KG1 (cell line): ENCODE results near the gene SND1.
"Not testable (repeated sequence)": the region's sequence is repeated elsewhere in the genome, so short reads cannot be mapped to it uniquely, and the experiment has no call there.

ENCODE experiments used
- DNase-seq: peaks from one replicate; lab custom pipeline; 2025; lab: John Stamatoyannopoulos, UW

The SND1 gene

DNA sequence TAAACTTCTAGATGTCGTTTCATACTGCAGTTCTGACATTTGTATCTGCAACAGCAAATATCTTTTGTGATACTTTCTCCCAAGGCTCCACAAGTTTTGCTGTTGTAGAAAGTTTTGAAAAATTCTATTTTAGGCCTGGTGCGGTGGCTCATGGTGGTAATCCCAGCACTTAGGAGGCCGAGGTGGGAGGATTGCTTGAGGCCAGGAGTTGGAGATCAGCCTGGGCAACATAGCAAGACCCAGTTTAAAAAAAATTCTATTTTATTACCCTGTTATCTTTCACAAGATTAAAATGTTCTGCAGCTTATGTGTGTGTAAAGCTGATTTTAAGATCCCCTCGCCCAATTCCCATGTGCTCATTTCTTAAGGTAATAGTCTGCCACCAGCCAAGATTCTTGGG is 1.4 kb downstream of the SND1 start:
- DNase-seq = no peak

DNA sequence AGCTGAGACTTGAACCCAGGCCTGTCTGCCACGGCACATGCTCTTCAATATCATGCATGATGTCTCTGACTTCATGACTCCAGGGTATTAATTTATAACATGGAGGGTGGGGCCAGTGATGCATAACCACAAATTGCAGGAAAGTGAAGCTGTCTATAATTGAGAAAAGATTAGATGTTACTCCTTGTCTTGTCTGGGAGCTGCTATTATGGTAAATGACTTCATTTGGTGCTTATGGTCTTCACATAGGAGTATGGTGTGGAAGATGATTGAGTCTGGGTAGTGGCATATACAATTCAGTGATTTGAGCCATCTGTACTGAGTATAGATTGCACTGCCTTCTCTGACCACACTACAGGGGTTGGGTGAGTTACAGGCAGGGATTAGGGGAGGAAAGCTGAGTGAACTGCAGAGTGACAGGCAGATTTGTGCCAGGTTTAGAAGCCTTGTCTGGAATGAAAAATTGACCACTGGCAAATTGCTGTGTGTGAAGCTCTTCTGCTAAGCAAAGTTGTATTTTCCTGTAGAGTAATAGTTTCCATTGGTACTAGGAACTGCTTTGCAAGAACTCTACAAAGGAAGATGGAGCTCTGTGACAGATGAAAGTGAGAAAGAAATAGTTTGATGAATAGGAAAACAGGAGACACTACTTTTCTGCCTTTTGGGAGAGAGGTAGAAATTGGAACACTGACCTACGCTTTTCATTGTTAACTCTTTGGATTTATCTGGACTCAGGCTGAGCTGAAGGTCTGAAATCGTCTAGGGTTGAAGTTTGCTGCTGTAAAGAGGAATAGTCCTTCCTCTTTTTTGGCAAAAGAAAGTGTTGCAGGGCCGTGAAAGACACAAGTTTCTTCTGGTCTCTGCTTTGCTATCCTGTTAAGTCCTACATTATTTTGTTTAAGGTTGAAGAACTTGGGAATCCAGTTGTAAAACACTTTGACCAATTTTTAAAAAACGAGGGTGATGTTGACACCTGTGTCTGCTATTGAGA is 2.7 kb downstream of the SND1 start:
- no peak for DNase-seq

DNA sequence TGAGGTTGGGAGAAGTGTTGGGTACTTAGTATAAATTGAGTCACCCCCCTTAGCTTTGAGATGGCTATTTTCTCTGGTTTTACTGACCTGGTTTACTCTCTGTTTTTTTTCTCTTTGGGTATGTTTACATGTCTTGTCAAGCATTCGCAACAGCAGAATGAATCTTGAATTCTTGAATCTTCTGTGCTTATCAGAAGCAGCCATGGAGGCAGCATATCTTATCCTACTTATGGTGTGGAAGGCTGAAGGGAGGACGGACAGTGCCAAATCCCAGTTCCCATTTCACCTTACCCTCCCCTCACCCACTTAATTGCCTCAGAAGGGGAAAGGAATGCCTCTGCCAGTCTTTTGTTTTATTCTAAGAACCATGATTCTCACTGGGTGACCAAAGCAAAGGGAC is 3.7 kb downstream of the SND1 start:
- no peak for DNase-seq

DNA sequence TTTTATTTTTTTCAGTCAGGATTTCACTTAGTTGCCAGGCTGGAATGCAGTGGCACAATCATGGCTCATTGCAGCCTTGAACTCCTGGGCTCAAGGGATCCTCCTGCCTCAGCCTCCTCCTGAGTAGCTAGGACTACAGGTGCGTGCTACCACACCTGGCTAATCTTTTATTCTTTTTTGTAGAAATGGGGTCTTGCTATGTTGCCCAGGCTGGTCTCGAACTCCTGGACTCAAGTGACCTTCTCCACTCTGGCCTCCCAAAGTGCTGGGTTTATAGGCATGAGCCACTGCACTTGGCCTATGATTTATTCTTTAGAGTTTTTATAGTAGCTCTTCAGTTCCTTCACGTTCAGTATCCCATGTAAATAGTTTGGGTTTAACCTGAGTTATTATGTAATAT is 5.5 kb downstream of the SND1 start:
- no peak for DNase-seq

DNA sequence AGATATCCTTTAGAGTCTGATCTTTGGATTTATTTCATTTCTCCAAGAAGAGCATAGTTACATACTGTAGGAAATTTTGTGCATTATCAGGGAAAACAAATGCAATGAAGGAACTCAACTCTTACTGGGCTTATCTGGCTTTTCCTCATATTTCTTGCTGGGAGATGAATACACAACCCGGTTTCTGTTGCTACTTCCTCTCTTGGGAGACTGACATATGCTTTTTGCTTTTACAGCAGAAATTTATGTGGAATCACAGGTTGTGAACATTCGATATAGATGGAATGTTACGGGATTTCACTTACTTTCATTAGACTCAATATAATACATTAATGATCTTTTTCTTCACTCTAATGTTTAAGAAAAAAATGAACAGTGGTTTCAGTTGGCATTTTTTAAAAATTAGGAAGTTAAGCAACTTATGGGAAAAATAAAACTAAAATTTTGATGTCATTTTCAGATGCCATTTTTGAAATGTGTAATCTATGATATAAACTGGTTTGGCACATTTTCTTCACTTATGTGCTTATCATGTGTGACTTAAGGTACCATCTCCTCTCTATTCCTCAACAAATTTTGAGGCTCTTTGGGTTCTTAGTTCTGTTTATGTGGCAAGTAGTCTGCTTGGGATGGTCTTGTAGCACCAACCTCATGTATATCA is 7.1 kb downstream of the SND1 start:
- DNase-seq = no peak

DNA sequence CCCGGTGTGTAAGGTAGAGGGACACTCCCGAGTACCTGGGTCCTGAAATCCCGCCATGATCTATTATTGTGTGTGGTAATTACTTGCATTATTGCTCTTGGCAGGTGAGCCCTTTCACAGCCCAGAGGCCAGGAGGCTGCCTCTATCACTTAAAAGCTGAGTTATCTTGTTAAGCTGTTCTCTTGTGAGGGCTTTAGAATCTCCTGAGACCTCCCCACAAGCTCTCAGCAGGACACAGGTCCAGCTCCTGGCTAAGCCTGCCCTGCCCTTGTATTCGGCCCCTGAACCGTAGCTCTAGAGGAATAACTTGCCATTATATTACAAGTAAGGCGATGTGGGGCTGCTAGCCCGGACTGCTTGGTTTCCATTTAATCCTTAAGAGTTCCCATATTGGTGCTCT is 13.9 kb downstream of the SND1 start:
- no peak for DNase-seq

DNA sequence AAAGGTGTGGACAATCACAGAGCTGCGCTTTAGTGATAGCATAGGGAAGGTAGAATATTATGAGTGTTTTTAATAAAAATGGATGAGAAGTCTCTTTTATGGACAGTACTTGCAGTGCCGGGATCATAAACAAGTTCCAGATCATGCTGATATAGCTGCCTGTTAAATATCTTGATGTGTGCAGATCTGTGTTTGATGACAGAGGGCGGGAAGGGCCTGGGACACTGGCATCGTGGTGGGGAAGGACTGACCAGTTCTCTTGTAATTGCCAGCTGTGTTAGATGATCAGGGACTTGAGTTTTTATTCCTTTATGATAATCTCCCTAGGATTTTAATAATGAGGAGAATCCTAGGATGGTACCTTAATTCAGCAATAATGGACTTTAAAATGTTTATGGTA is 14.6 kb downstream of the SND1 start:
- no peak for DNase-seq

DNA sequence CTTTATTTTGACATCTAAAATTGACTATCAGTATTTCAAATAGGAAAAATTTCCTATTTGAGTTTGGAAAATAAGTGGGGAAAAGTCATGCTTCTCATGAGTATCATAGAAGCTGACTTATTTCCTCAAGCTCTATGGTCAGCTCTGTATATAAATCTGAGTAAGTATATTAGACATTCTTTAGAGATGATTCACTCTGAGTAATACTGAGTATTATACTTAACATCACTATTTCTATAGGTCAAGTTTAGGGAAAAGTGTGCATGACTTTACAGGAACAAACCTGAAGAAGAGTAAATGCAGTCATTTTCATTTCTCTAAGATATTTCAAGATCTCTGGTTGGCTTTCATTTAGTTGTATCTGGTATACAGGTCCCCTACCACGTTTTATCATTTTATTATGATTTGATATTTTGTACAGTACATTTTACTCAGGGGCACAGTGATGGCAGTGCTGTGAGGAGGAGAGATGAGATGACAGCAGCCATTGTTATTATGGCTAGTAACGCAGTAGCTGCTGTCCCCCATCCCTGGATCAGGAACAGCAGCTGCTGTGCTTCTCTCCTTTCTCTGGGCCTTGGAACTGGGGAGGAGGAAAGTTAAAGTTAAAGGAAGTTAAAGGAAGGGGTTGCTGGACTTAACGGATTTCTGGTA is 15.2 kb downstream of the SND1 start:
- DNase-seq = no peak

DNA sequence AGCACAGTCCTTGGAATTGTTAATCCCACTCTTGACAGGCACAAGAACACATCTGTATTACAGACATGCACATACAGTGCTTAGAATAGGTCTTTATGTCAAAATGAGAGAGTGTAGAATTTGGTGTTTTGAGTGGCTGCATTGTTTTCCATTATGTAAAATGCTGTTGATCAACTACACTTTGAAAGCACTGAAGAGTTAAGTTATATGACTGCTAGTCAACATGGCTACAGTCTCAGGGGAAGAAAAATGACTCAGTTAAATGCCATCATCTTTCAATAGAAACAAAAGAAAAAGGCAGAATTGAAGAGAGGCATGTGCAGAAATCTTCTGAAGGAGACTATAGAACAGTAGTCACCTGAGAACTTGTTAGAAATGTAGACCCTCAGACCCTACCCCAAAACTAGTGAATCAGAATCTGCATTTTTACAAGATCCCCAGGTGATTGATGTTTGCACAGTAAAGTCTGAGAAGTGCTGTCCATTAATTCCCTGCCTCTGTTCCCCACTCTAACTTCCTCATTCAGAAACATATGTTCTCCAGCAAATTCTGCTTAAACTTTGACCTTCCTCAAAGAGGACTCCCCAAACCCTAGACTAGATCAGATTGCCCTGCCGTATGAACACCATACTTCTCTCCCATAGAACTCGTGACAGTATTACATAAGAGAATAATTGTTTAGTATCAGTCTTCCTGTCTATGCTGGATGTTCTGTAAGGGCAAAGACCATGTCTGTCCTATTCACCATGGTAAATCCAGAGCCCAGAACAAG is 16.0 kb downstream of the SND1 start:
- DNase-seq = no peak

DNA sequence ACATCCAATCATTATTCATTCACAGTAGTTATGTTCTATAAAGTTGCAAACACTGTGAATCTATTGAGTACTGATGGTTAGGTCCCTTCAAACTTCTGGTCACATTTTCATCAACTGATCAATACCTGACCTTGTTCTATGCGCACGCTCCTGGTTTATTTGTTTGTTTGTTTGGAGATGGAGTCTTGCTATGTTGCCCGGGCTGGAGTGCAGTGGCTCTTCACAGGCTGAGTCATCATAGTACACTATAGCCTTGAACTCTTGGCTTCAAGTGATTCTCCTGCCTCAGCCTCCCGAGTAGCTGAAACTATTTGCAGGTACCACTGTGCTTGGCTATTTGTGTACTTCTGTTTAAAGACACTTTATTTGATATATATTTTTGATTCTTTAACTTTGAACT is 19.3 kb downstream of the SND1 start:
- DNase-seq = no peak

DNA sequence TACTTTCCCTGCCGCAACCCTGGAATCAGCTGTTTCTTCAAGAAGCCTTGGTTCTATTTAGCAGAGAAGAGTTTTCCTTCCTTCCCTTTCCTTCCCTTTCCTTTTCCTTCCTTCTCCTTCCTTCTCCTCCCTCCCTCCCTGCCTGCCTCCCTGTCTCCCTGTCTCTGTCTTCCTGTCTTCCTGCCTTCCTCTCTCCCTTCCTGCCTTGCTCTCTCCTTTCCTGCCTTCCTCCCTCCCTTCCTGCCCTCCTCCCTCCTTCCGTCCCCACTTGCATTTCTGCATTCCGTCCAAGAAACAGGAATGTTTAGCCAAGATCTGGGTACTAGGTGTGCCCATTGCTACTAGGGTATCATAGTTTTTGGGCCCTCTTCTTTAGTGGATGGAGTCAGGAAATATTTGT is 21.9 kb downstream of the SND1 start:
- DNase-seq = no peak

DNA sequence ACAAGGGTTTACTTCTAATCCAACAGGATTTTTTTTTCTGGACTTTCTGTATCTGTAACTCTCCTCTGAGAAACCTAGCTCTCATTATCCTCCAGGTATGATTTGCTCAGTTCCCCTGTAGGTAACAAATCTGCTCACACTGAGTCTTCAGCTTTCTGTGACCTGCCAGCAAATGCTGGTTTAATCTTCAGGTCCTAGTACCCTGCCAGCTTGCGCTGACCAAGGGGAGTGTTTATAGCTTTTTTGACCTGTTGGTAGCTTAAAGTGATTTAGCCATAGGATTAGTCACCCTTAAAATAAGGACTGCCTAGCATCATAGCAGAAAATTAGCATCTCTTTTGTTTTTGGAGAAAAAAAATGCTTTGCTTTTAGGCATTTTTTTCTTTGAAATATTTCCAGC is 22.4 kb downstream of the SND1 start:
- DNase-seq = no peak

DNA sequence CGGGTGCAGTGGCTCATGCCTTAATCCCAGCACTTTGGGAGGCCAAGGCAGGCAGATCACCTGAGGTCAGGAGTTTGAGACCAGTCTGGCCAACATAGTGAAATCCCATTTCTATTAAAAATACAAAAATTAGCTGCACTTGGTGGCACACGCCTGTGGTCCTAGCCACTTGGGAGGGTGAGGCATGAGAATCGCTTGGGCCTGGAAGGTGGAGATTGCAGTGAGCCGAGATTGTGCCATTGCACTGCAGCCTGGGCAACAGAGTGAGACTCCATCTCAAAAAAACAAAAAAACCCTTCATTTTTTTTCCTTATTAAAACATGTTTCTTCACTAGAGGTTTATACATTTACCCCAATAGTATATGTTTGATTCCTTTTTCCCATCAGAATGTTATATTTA is 22.9 kb downstream of the SND1 start:
- DNase-seq = not testable (repeated sequence)

DNA sequence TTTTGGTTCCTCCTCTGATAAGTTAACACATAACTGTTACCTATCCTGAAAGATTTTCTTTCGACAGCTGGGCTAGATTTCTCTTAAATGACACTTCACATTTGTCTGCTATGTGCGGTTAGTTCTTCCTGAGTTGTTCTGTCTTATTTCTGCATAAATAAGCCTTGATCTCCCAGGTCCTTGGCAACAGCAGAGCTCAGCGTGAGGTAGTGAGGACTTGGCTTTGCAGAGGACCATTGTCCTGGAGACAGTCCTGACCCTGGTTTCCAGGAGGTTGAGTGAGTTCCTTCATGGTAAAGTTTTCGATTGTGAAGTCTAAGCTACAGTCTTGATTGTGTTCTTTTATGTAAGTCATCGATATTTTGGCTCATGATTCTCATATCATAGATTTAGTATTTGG is 23.7 kb downstream of the SND1 start:
- DNase-seq = no peak

DNA sequence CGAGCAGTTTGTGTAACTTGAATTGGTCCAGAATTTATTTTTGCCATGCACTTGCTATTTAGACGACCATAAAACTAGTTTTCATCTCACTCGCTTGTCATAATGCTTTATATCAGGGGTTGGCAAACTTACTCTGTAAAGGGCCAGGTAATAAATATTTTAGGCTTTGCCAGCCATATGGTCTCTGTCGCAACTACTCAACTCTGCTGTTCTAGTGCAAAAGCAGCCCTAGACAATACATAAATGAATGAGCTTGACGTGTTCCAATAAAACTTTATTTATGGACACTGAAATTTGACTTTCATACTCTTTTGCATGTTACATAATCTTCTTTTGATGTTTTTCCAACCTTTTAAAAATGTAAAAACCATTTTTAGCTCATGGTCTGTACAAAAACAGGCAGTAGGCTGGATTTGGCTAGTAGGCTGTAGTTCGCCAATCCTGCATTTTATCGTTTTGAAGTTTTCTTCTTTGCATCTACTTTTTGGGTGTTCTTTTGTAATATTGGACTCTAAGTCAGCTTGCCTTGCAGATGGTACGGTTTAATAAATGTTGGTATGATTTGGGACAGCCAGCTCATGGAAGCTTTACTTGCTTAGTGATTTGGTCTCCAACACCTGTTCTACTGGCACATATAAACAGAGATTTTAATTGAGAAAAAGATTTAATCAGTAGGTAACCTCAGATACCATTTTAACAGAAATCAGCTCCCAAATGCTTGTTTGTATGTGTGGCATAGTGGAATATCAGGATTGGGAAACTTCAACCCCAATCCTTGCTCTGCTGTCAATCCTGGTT is 25.6 kb downstream of the SND1 start:
- DNase-seq = no peak

DNA sequence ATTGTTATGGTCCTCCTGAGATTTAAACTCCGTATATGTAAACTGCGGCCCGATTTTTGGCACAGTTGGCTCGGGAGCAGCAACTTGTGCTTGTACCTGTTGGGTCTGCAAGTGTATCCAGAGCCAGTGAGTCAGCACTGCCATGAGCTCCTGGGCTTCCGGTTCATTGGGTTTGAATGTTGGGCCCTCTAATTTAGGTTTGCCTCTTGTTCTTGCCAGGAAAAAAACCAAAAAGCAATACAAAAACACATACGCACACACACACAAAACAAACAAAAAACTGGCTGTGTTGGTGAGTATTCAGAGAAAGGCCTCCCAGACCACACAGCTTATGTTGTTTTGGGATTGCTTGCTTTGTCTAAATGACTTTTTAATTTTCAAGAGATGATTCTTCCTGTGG is 26.3 kb downstream of the SND1 start:
- no peak for DNase-seq

DNA sequence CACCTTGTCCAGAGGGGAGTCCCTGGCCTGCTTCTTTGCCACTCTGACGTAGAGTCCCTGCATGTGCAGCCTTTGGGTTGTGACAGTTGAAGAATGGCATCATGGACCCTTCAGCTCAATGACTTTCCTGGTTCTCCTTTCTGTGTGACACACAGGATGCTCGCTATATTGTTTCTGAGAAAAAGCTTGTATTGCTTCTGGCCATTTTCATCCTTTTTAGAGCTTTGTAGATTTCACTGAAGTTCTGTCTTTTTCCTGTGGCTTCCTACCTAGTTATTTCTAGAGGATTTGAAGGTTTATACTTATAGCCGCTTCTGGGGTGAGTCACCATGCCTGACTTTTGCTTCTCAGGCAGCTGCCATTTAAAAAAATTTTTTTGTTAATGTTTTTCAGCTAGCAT is 27.0 kb downstream of the SND1 start:
- no peak for DNase-seq

DNA sequence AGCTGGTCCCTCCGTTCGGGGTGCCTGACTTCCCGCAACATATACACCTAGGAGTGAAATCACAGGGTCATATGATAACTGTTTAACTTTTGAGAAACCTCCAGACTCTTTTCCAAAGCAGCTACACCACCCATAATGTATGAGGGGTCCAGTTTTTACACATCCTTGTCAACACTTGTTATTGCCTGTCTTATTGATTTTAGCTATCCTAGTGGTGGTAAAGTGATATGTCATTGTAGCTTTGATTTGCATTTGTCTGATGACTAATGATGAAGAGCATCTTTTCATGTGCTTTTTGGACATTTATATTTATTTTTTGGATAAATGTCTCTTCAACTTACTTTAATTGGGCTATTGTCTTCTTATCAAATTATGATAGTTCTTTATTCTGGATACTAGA is 29.0 kb downstream of the SND1 start:
- no peak for DNase-seq

DNA sequence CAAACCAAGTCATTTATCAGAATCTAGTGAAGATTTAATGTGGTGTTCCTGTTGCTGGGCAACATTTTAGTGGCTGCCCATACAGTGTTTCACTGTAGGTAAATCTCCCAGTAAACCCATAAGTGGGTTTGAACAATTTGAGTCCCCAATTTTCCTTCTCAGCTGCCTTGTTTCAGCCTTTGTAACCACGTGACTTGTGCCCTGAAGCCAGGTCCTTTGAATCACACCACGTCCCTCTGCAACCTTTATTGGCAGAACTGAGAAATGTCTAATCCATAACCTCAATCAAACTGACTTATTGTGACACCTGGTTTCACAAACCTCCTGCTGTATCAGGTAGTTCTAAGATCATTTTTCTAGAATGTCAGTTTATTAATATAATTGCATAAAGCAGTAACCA is 30.1 kb downstream of the SND1 start:
- no peak for DNase-seq

DNA sequence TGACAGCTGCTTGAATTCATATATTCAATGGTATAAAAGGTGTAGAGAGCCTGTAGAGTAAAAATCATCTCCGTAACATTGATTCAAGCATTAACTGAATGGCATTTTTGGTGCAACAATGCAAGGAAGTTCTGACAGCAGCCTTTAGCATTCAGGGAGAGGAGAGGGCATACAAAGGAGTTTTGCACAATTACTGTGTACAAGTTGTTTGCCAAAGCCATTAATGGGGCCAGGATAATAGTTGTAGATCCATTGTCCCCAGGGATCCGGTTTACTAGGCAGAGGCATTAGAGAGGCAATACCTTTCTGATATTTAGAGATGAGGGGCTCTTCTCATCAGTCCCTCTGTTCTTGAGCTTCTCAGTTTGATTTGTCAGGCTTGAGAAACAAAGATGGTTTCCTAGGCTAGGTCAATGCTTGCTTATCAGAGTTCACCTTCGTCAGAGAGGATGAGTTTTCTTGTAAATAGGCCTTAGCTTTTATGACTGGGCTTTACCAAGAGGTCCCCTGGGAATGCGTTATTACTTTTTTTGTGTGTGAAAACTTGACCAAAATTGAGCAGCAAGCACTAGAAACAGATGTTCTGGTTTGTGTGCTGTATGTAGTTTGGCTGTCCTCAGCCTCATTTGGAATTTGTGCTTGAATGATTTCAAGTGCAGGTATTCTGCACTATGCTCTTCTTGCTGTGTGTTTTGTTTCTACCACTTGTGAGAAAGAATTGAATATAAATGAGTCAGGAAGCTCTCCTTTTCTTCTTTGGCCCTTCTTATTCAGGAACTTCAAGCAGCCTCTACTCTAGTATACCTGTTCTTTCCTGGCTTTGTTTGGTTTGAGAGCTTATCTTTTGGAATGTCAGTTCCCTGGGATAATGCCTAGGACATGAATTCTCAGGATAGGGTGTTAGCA is 32.0 kb downstream of the SND1 start:
- DNase-seq = no peak
